Spleen (tissue), 7 donors: ENCODE measurements around the gene LGR6.

Experiments
- POLR2A ChIP-seq, 3 donors: fragments of 450-650 bp; IDR thresholded peaks; one replicate each; pipeline ENCODE4 v1.5.1; 2017; ENCODE audit warnings: antibody characterized with exemption in 3 of 3, mild to moderate bottlenecking in 1 of 3
- TF ChIP-seq, protein P1 (sequence below), 11 experiments: fragments of 200-600 bp in 7 of 11; fragments of 450-650 bp in 4 of 11; sonication (generic) in 4 of 11; IDR thresholded peaks in 8 of 11; conservative IDR thresholded peaks in 3 of 11; 1 replicate in 7 of 11; 2 replicates in 4 of 11; pipeline versions ENCODE4 v1.4.0 to v1.8.0; 2016 to 2021; ENCODE audit warnings: antibody characterized with exemption in 11 of 11, inconsistent platforms in 4 of 11, mild to moderate bottlenecking in 1 of 11
- donor health status: DM: no; HTN: no; CAD: no; lungs with moderate emphysema.
- donor health status: DM: no; HTN: no; CAD: no.
- donor health status: DM: no; HTN: no; CAD: no.

DNA sequence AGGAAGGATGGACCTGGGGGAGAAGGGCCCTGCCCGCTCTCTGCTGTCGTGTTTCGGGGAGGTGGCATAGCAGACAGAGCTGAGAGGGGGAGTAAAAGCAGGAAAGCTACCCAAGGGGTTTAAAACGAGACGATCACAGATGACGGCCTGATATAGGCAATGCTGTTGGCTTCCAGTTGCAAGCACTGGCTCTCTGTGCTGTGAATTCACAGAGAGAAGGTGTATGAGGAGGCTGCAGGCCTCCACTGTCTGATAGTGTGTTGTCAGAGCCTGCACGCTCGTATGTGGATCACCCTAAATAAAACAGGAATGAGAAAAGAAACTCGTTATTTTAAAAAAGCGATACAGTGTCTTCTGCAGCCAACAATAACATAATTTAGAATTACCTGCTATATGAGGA is 57.4 kb downstream of the LGR6 start:
- TF ChIP-seq, protein P1, sequence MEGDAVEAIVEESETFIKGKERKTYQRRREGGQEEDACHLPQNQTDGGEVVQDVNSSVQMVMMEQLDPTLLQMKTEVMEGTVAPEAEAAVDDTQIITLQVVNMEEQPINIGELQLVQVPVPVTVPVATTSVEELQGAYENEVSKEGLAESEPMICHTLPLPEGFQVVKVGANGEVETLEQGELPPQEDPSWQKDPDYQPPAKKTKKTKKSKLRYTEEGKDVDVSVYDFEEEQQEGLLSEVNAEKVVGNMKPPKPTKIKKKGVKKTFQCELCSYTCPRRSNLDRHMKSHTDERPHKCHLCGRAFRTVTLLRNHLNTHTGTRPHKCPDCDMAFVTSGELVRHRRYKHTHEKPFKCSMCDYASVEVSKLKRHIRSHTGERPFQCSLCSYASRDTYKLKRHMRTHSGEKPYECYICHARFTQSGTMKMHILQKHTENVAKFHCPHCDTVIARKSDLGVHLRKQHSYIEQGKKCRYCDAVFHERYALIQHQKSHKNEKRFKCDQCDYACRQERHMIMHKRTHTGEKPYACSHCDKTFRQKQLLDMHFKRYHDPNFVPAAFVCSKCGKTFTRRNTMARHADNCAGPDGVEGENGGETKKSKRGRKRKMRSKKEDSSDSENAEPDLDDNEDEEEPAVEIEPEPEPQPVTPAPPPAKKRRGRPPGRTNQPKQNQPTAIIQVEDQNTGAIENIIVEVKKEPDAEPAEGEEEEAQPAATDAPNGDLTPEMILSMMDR (IDR thresholded peaks at IDR 0.05 in 8 of 11, conservative IDR thresholded peaks at IDR 0.05 in 3 of 11): no peak
- no peak for TF ChIP-seq POLR2A (IDR thresholded peaks at IDR 0.05)
